BJ (cell line): ENCODE measurements around the gene DLG5. TPM values are rescaled to one million over a fixed set of nuclear protein-coding genes. Genes with fewer than 3 reads are reported as not detected.

ENCODE experiments used
- CTCF ChIA-PET: fragments of 350-600 bp; formaldehyde crosslinking; extraction: SDS; loops from one replicate; lab custom pipeline; 2021; ENCODE audit warnings: antibody characterized with exemption, inconsistent platforms; lab: Yijun Ruan, JAX
- POLR2A ChIA-PET: fragments of 300-600 bp; sonication (Branson Sonifier 250); formaldehyde crosslinking; extraction: SDS; loops from one replicate; lab custom pipeline; 2021; ENCODE audit warnings: antibody characterized with exemption; lab: Charles Lee
- DNase-seq: peaks from one replicate; pipeline ENCODE4 v3.0.0-alpha.2; 2011; ENCODE audit warnings: low read depth
- H3K27me3 ChIP-seq: 2 replicates; pipeline ENCODE4 v1.6.0; 2011; ENCODE audit warnings: low read length; ENCODE audit not compliant: control insufficient read depth, insufficient read depth
- H3K36me3 ChIP-seq: 2 replicates; pipeline ENCODE4 v1.5.1; 2011; ENCODE audit warnings: low read length; ENCODE audit not compliant: control insufficient read depth, insufficient read depth
- H3K4me3 ChIP-seq: 2 replicates; pipeline ENCODE4 v1.5.1; 2011; ENCODE audit warnings: low read depth, mild to moderate bottlenecking, control low read depth, low read length
- polyA plus RNA-seq: library from polyadenylated mRNA; depleted of rRNA; stranded (reverse); fragments of >200 nt; gene quantifications from 2 replicates; pipeline ENCODE4 v1.2.3, GENCODE V29; 2011
- TF ChIP-seq, protein P1 (sequence below): IDR thresholded peaks from 2 replicates; pipeline ENCODE4 v1.5.1; 2011; ENCODE audit warnings: low read depth, mild to moderate bottlenecking, control low read depth, inconsistent platforms, low read length, moderate library complexity; ENCODE audit not compliant: insufficient read depth

Gene DLG5
- polyA plus RNA-seq, 1 experiment: 21.9 TPM

DNA sequence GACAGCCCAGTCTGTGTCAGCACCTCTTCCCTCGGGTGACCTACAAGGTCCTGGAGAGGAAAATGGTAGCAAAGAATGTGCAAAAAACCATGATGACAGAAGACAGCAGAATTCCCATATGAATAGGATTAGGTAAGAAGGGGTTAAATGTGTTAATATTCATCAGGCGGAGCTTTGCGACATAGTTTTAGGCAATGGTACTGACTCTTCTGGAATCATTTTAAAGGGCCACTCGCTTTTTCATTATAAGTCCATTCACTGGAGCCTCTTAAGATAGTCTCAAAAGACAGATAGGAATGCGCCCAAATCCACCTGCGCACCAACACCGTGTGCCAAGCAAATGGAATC lies 38.2 kb downstream of the DLG5 start:
- no peak for DNase-seq
- no peak overlapping the region for H3K4me3 ChIP-seq
- CTCF ChIA-PET: no interaction called here
- TF ChIP-seq, protein P1, sequence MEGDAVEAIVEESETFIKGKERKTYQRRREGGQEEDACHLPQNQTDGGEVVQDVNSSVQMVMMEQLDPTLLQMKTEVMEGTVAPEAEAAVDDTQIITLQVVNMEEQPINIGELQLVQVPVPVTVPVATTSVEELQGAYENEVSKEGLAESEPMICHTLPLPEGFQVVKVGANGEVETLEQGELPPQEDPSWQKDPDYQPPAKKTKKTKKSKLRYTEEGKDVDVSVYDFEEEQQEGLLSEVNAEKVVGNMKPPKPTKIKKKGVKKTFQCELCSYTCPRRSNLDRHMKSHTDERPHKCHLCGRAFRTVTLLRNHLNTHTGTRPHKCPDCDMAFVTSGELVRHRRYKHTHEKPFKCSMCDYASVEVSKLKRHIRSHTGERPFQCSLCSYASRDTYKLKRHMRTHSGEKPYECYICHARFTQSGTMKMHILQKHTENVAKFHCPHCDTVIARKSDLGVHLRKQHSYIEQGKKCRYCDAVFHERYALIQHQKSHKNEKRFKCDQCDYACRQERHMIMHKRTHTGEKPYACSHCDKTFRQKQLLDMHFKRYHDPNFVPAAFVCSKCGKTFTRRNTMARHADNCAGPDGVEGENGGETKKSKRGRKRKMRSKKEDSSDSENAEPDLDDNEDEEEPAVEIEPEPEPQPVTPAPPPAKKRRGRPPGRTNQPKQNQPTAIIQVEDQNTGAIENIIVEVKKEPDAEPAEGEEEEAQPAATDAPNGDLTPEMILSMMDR: no peak
- POLR2A ChIA-PET: no interaction called here
- H3K36me3 ChIP-seq: peaks cover 1% of the 10 kb centered on the region
- H3K27me3 ChIP-seq: no peaks in the 10 kb centered on the region

- Histone ChIP-seq H3K4me3 (peak overlapping the region; percentile 6; the same call in 1 of the 2 replicates), H3K27me3 (no peaks in the 10 kb centered on the region), H3K36me3 (peaks cover 1% of the 10 kb centered on the region; the same call in 1 of the 2 replicates)
- POLR2A ChIA-PET: no interaction called here
- CTCF ChIA-PET: no interaction called here
- TF ChIP-seq, protein P1: no peak
- no peak for DNase-seq
Measured at GRCh38 chr10:77887631-77888355, 38.8 kb downstream of the DLG5 start.

- H3K4me3 ChIP-seq: no peak overlapping the region
- ChIA-PET POLR2A (interaction anchor here (0.6 kb wide), 1 partner anchor 7 kb away, joined by 3 read pairs; no protein-coding TSS in a partner anchor), CTCF (interaction anchor here (1.0 kb wide), 1 partner anchor 13 kb away, joined by 3 read pairs; no protein-coding TSS in a partner anchor)
- no peaks in the 10 kb centered on the region for H3K27me3 ChIP-seq
- peaks cover 1% of the 10 kb centered on the region; the same call in 1 of the 2 replicates for H3K36me3 ChIP-seq
- DNase-seq: no peak
- TF ChIP-seq, protein P1: no peak
Measured at GRCh38 chr10:77886795-77887355, 39.7 kb downstream of the DLG5 start.

GRCh38 chr10:77884181-77884580 lies 42.4 kb downstream of the DLG5 start:
- peaks cover 1% of the 10 kb centered on the region; the same call in 1 of the 2 replicates for H3K36me3 ChIP-seq
- no peak overlapping the region for H3K4me3 ChIP-seq
- DNase-seq: no peak
- POLR2A ChIA-PET: no interaction called here
- CTCF ChIA-PET: no interaction called here
- TF ChIP-seq, protein P1: no peak
- no peaks in the 10 kb centered on the region for H3K27me3 ChIP-seq

GRCh38 chr10:77881636-77882035 lies 44.9 kb downstream of the DLG5 start:
- Histone ChIP-seq H3K4me3 (no peak overlapping the region), H3K27me3 (no peaks in the 10 kb centered on the region), H3K36me3 (peaks cover 1% of the 10 kb centered on the region; the same call in 1 of the 2 replicates)
- TF ChIP-seq, protein P1: no peak
- POLR2A ChIA-PET: no interaction called here
- DNase-seq: no peak
- CTCF ChIA-PET: no interaction called here
